ENCODE measurements around the gene GFRA4.

The GFRA4 gene

DNA sequence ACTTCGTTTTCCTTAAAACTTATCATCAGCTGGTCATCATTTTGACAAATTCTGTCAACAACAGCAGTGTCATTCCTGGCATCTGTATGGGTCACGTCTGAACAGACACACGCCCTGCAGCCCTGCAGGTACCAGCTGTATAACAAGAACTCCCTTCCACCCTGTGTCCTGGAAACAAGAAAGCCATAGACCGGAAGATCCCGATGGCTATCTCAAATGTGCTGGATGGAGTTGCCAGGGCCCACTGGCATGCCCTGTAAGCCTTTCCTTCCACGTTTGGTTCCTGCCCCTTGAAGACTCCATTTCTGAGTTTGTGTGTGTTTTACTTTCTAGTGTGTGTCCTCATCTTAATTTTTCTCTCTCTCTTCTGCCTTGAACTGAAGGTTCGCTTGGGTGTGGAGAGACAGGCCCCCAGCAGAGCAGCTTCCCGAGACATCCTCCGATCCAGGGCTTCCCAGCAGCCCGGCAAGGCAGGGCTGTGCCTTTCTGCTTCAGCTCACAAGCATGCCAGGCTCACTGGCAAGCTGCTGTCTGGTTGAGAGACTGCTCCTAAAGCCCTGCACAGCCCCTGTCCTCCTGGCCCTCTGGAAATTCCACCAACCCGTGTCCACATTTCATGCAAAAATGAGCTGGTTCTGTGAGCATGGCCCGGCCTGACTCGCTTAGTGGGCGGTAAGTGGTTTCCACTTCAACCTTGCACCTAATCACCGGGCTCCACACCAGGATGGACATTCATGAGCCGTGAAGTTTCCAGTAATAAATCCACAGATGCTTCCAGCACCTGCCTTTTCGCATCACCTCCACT, 8.7 kb downstream of the GFRA4 start:
- no peak overlapping the region for H3K4me3 ChIP-seq (ENCODE audit: low read depth, low read length)
- TF ChIP-seq, protein P1, sequence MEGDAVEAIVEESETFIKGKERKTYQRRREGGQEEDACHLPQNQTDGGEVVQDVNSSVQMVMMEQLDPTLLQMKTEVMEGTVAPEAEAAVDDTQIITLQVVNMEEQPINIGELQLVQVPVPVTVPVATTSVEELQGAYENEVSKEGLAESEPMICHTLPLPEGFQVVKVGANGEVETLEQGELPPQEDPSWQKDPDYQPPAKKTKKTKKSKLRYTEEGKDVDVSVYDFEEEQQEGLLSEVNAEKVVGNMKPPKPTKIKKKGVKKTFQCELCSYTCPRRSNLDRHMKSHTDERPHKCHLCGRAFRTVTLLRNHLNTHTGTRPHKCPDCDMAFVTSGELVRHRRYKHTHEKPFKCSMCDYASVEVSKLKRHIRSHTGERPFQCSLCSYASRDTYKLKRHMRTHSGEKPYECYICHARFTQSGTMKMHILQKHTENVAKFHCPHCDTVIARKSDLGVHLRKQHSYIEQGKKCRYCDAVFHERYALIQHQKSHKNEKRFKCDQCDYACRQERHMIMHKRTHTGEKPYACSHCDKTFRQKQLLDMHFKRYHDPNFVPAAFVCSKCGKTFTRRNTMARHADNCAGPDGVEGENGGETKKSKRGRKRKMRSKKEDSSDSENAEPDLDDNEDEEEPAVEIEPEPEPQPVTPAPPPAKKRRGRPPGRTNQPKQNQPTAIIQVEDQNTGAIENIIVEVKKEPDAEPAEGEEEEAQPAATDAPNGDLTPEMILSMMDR (IDR thresholded peaks at IDR 0.05; ENCODE audit: low read depth, low read length): no peak
- in situ Hi-C loops (cut with HindIII; ENCODE audit: low sequenced_read_pairs): no loop called here
- DNase-seq (ENCODE audit: low read depth, low spot score): no peak

DNA sequence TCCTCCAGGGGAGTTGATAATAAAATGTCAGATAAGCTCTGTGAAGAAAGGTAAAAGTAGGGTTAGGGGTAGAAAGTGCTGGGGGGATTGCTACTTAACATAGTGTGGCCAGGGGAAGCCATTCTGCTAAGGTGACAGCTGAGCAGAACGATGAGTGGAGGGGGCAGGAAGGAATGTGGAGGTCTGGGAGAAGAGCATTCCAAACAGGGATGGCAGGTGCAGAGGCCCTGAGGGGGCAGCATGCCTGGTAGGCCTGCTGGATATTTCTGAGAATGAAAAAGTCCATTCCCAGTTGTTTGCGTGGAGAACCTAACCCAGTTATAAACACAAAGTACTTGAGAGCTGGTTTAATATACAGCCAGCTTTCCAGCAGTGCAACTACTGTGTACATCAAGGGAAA, 9.3 kb downstream of the GFRA4 start:
- no peak overlapping the region for H3K4me3 ChIP-seq (ENCODE audit: low read depth, low read length)
- no peak for DNase-seq (ENCODE audit: low read depth, low spot score)
- TF ChIP-seq, protein P1 (IDR thresholded peaks at IDR 0.05; ENCODE audit: low read depth, low read length): no peak
- in situ Hi-C loops (cut with HindIII; ENCODE audit: low sequenced_read_pairs): no loop called here

DNA sequence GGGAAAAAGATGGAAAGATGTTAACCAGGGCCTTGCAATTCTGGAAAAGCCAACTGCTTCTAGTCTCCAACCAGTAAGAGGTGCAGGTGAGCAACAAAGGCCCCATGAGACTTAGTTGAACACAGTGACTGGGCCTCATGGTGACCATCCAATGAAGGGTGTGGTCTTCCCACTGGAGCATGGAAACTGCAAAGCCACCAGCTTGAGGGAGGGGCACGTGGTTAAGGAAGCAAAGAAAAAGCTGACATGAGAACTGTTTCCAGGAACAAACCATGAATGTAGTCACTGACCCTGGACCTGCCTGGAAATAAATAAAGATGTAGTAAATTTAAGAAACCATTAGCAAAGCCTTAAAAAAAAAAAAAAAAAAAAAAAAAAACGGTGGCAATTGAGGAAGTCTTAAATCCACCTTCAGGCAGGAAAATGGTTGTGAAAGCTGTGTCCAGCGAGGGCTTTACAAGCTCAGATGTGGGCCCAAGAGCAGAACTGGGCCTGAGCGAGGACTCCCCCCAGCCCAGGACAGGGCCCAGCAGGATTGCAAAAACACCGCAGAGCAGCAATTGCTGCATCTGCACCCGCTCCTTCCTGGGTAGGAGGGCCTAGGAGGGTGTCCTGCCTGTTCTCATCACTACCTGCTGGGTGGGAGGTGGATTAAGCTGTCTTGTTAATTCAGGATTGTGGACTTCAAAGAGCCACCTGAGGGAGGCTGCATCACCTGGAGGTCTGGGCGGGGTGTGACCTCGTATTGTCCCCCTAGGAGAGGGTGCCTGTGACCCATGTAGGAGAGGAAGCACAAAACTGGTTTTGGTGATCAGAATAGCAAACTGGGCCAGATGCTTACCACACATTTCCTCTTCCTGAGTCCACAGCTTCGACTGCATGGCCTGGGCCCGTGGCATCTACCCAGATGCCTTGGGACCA, 10.3 kb downstream of the GFRA4 start:
- TF ChIP-seq, protein P1 (IDR thresholded peaks at IDR 0.05; ENCODE audit: low read depth, low read length): no peak
- no peak for DNase-seq (ENCODE audit: low read depth, low spot score)
- in situ Hi-C loops (cut with HindIII; ENCODE audit: low sequenced_read_pairs): no loop called here
- no peak overlapping the region for H3K4me3 ChIP-seq (ENCODE audit: low read depth, low read length)

DNA sequence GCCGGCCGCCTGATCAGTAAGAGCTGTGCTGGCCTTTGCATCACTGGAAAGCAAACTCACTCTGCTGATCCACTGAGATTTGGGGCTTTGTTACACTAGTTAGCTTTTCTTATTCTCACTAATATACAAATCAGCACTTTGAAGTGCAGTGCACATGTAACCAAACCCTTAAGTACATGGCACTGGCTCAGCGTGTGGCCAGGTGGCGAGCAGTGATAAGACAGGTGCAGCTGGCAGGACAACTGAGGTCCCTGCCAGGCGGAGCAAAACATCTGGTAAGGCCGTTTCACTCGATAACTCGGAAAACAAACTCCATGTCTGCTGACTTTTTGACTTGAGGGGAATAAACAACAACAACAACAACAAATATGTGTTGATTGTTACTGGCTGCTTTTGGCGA, 11.0 kb downstream of the GFRA4 start:
- H3K4me3 ChIP-seq (ENCODE audit: low read depth, low read length): no peak overlapping the region
- in situ Hi-C loops (cut with HindIII; ENCODE audit: low sequenced_read_pairs): no loop called here
- TF ChIP-seq, protein P1 (IDR thresholded peaks at IDR 0.05; ENCODE audit: low read depth, low read length): no peak
- no peak for DNase-seq (ENCODE audit: low read depth, low spot score)

DNA sequence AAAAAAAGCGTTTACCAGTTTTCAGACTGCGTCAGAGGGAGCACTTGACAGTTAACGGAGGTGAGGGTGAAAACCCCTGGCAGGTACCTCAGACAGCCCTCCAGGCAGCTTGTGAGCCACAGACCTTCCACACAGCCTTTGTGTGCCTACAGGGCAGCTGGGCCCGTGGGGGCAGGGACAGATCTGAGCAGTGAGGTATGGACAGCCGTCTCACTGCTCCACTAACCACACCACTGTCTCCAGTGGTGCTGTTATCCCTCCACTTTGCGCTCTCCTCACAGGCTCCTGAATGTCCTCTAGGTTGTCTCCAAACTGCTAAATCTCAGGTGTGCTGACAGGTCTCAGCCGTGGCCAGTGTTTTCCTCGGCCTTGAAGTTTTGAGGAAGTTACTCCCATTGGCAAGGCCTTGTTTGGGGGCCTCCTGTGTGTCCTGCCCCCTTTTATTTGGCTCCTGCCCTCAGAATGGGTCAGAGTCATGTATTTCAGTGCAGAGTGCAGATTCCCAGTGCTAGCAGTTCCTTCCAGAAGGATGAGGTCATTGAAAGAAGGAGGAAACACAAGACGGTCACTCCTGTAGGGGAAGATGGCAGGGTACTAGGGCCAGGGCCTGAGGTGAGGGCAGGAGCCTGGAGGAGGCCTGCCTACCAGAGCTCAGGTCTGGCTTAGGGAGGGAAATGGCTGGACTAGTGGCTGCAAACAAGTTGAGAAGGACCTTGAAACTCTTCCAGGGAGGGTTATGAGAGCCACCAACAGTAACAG, 11.8 kb downstream of the GFRA4 start:
- in situ Hi-C loops (cut with HindIII; ENCODE audit: low sequenced_read_pairs): no loop called here
- DNase-seq (ENCODE audit: low read depth, low spot score): no peak
- TF ChIP-seq, protein P1 (IDR thresholded peaks at IDR 0.05; ENCODE audit: low read depth, low read length): no peak
- H3K4me3 ChIP-seq (ENCODE audit: low read depth, low read length): no peak overlapping the region

GRCh38 chr20:3648951-3649350, 14.2 kb downstream of the GFRA4 start:
- TF ChIP-seq, protein P1 (IDR thresholded peaks at IDR 0.05; ENCODE audit: low read depth, low read length): no peak
- no peak overlapping the region for H3K4me3 ChIP-seq (ENCODE audit: low read depth, low read length)
- DNase-seq (ENCODE audit: low read depth, low spot score): no peak
- in situ Hi-C loops (cut with HindIII; ENCODE audit: low sequenced_read_pairs): no loop called here
